Type B pancreatic cell (in vitro differentiated cells): ENCODE measurements around the gene USP5. TPM values are rescaled to one million over a fixed set of nuclear protein-coding genes. Genes with fewer than 3 reads are reported as not detected.

ENCODE experiments used
- DNase-seq: peaks from one replicate; pipeline ENCODE4 v3.0.0; 2021; ENCODE audit warnings: mixed read lengths; ENCODE audit not compliant: unreplicated experiment; ENCODE audit errors: extremely low spot score
- H3K27ac Mint-ChIP-seq: 2 replicates; pipeline ENCODE4 v1.8.0; 2021; ENCODE audit warnings: mild to moderate bottlenecking, mixed read lengths
- H3K27me3 Mint-ChIP-seq: 2 replicates; pipeline ENCODE4 v1.8.0; 2021; ENCODE audit warnings: mixed read lengths
- H3K36me3 Mint-ChIP-seq: 2 replicates; pipeline ENCODE4 v1.8.0; 2021; ENCODE audit warnings: mixed read lengths
- H3K4me1 Mint-ChIP-seq: one replicate; pipeline ENCODE4 v1.8.0; 2021; ENCODE audit warnings: mixed read lengths; ENCODE audit not compliant: unreplicated experiment
- H3K4me3 Mint-ChIP-seq: 2 replicates; pipeline ENCODE4 v1.8.0; 2021; ENCODE audit warnings: mild to moderate bottlenecking, mixed read lengths
- H3K9me3 Mint-ChIP-seq: 2 replicates; pipeline ENCODE4 v1.8.0; 2021; ENCODE audit warnings: mixed read lengths
- total RNA-seq: library from RNA; stranded (reverse); gene quantifications from 2 replicates; pipeline ENCODE4 v1.2.1, GENCODE V29; 2021; ENCODE audit warnings: low replicate concordance
- TF ChIP-seq, protein P1 (sequence below): fragments of 200-600 bp; sonication (generic); conservative IDR thresholded peaks from 2 replicates; pipeline ENCODE4 v1.5.0; 2021; ENCODE audit warnings: antibody characterized with exemption, mild to moderate bottlenecking

Gene USP5
- total RNA-seq, 1 donor from 2014 or later: 121 TPM

GRCh38 chr12:6830286-6830890 lies 21.6 kb upstream of the USP5 start:
- Mint-ChIP-seq H3K4me3 (peak overlapping the region; percentile 98), H3K4me1 (peaks cover 14% of the 10 kb centered on the region), H3K27ac (no peak overlapping the region), H3K9me3 (no peaks in the 10 kb centered on the region), H3K27me3 (peaks cover 19% of the 10 kb centered on the region), H3K36me3 (peaks cover 19% of the 10 kb centered on the region)
- TF ChIP-seq, protein P1, sequence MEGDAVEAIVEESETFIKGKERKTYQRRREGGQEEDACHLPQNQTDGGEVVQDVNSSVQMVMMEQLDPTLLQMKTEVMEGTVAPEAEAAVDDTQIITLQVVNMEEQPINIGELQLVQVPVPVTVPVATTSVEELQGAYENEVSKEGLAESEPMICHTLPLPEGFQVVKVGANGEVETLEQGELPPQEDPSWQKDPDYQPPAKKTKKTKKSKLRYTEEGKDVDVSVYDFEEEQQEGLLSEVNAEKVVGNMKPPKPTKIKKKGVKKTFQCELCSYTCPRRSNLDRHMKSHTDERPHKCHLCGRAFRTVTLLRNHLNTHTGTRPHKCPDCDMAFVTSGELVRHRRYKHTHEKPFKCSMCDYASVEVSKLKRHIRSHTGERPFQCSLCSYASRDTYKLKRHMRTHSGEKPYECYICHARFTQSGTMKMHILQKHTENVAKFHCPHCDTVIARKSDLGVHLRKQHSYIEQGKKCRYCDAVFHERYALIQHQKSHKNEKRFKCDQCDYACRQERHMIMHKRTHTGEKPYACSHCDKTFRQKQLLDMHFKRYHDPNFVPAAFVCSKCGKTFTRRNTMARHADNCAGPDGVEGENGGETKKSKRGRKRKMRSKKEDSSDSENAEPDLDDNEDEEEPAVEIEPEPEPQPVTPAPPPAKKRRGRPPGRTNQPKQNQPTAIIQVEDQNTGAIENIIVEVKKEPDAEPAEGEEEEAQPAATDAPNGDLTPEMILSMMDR: no peak
- DNase-seq: no peak

DNA sequence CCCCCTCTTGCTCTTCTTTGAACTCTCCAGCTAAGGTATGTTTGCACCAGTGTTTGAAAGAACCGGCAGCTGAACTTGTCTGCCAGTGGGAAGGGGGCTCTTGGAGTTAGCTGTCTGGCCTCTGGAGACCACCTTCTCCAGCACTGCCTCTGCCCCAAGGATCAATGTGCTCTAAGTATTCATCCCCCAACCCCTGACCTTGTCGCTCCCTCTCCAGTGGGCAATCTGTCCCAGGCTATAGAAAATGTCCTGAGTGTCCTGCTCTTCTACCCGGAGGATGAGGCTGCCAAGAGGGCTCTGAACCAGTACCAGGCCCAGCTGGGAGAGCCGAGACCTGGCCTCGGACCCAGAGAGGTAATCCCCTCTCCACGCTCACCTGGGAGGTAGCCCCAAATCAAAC lies 21.0 kb upstream of the USP5 start:
- Mint-ChIP-seq H3K27me3 (peaks cover 15% of the 10 kb centered on the region), H3K4me3 (peak overlapping the region; percentile 79), H3K4me1 (peaks cover 10% of the 10 kb centered on the region), H3K9me3 (no peaks in the 10 kb centered on the region), H3K36me3 (peaks cover 22% of the 10 kb centered on the region), H3K27ac (no peak overlapping the region)
- TF ChIP-seq, protein P1: no peak
- DNase-seq: no peak

DNA sequence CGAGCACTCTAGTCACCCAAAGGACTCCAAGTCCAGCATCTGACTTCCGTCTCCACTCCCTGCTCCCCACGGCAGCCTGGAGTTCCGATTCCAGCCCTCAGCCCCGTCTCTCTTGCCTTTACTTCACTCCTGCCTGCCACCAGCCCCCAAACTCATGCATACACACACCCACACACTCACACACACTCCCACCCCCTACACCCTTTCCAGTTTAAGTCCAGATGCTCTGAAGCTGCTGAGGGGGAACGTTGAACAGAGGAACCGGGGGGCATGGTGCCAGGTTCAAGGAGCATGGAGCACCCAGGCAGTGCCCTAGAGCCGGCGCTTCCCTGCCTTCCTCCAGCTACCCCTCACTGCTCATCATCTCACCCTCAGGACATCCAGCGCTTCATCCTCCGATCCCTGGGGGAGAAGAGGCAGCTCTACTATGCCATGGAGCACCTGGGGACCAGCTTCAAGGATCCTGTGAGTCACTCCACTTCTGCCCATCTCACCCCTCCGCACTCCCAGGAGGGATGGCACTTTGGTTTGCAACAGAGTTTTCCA lies 20.4 kb upstream of the USP5 start:
- no peak overlapping the region for H3K27ac Mint-ChIP-seq

GRCh38 chr12:6832125-6832524 lies 19.8 kb upstream of the USP5 start:
- peak overlapping the region; percentile 48 for H3K4me3 Mint-ChIP-seq

More for the DNA sequence above, 20.4 kb upstream of the USP5 start:
- Mint-ChIP-seq H3K36me3 (peaks cover 25% of the 10 kb centered on the region), H3K27me3 (peaks cover 15% of the 10 kb centered on the region), H3K4me1 (peaks cover 10% of the 10 kb centered on the region), H3K9me3 (no peaks in the 10 kb centered on the region), H3K4me3 (peak overlapping the region; percentile 48)
- TF ChIP-seq, protein P1: no peak
- DNase-seq: no peak

DNA sequence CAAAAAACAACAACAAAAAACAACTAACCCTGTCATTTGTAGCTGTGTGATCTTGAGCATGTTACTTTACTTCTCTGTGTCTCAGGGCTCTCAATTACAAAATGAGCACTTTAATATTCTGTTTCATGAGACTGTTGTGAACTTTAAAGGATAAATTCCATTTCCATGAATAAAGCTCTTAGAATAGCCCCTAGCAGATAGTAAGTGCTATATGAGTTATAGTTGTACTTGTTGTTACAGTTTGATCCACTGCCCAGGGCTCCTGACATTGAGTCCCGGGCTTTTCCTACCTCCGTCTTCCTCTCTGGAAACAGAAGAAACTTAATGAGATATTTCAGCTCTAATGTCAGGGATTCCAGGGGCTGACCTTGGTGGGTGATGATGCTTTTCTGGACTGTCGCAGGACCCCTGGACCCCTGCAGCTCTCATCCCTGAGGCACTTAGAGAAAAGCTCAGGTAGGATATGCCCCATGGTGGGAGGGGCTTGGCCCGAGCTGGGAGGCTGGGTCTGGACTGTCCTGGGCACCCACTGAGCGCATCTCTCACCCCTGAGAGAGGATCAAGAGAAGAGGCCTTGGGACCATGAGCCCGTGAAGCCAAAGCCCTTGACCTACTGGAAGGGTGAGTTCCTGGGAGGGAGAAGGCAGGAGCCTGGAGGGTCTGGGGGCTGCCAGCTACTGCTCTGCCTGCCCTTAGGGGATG lies 18.6 kb upstream of the USP5 start:
- Mint-ChIP-seq H3K9me3 (no peaks in the 10 kb centered on the region), H3K27me3 (peaks cover 7% of the 10 kb centered on the region), H3K4me3 (no peak overlapping the region), H3K27ac (no peak overlapping the region), H3K4me1 (no peaks in the 10 kb centered on the region), H3K36me3 (peaks cover 29% of the 10 kb centered on the region)
- DNase-seq: no peak
- TF ChIP-seq, protein P1: no peak

More at GRCh38 chr12:6832125-6832524, 19.8 kb upstream of the USP5 start:
- H3K9me3 Mint-ChIP-seq: no peaks in the 10 kb centered on the region
- no peak for DNase-seq
- peaks cover 25% of the 10 kb centered on the region for H3K36me3 Mint-ChIP-seq
- TF ChIP-seq, protein P1: no peak
- H3K27me3 Mint-ChIP-seq: peaks cover 15% of the 10 kb centered on the region
- H3K27ac Mint-ChIP-seq: no peak overlapping the region
- peaks cover 9% of the 10 kb centered on the region for H3K4me1 Mint-ChIP-seq
